Medulla oblongata (tissue), 1 donor: ENCODE measurements around the gene ADAM11.
A peak's percentile ranks its signal among the peaks of the same experiment; 100 is the strongest.

ENCODE experiments used
- DNase-seq: peaks from one replicate; pipeline ENCODE4 v3.0.0-alpha.2; 2015; ENCODE audit errors: extremely low spot score

Gene ADAM11

GRCh38 chr17:44757045-44757917, 1.5 kb upstream of the ADAM11 start:
- DNase-seq, result no peak

GRCh38 chr17:44757918-44758413, 822 bp upstream of the ADAM11 start:
- no peak for DNase-seq

GRCh38 chr17:44759086-44759915, 513 bp downstream of the ADAM11 start:
- DNase-seq, result no peak

GRCh38 chr17:44759916-44760243, 1.1 kb downstream of the ADAM11 start:
- no peak for DNase-seq

GRCh38 chr17:44760474-44761308, 1.9 kb downstream of the ADAM11 start:
- DNase-seq, result no peak

- no peak for DNase-seq
Measured at GRCh38 chr17:44761932-44762810, 3.4 kb downstream of the ADAM11 start.

- DNase-seq, result no peak
Measured at GRCh38 chr17:44763170-44763569, 4.4 kb downstream of the ADAM11 start.

GRCh38 chr17:44765965-44766364, 7.2 kb downstream of the ADAM11 start:
- no peak for DNase-seq

GRCh38 chr17:44766409-44767038, 7.7 kb downstream of the ADAM11 start:
- peak; percentile 12 for DNase-seq

- DNase-seq, result no peak
Measured at GRCh38 chr17:44767493-44767892, 8.7 kb downstream of the ADAM11 start.

GRCh38 chr17:44768505-44769142, 9.8 kb downstream of the ADAM11 start:
- DNase-seq, result no peak

- no peak for DNase-seq
Measured at GRCh38 chr17:44769230-44769629, 10.4 kb downstream of the ADAM11 start.

GRCh38 chr17:44769647-44770084, 10.9 kb downstream of the ADAM11 start:
- DNase-seq, result no peak

GRCh38 chr17:44770166-44770925, 11.6 kb downstream of the ADAM11 start:
- DNase-seq, result no peak

- DNase-seq, result no peak
Measured at GRCh38 chr17:44772308-44773045, 13.7 kb downstream of the ADAM11 start.

- no peak for DNase-seq
Measured at GRCh38 chr17:44773140-44773539, 14.4 kb downstream of the ADAM11 start.

GRCh38 chr17:44774271-44775135, 15.7 kb downstream of the ADAM11 start:
- peak; percentile 79 for DNase-seq
